Gastrocnemius medialis (tissue), 4 donors: ENCODE data around the gene PBX1. TPM values are rescaled to one million over a fixed set of nuclear protein-coding genes. Genes with fewer than 3 reads are reported as not detected.

ENCODE experiments used
- ATAC-seq, 2 donors: fragments of 150-250 bp; one replicate each; pipeline ENCODE4 v1.9.1; 2016
- DNase-seq, 2 donors: peaks; one replicate each; pipeline ENCODE4 v3.0.0-alpha.2; 2019
- H3K27ac ChIP-seq, 4 donors: fragments of 200-600 bp; sonication (generic); 1 replicate in 1 of 4; 2 replicates in 3 of 4; pipeline ENCODE4 v1.5.1; 2016 to 2018; ENCODE audit warnings: mild to moderate bottlenecking in 2 of 4, moderate library complexity in 1 of 4
- H3K27me3 ChIP-seq, 3 donors: fragments of 200-600 bp; sonication (generic) in 2 of 3; 1 replicate in 1 of 3; 2 replicates in 2 of 3; pipeline versions ENCODE4 v1.5.1 to v1.6.0; 2016 to 2019; ENCODE audit warnings: mild to moderate bottlenecking in 1 of 3, moderate library complexity in 1 of 3
- H3K36me3 ChIP-seq, 2 donors: fragments of 200-600 bp; sonication (generic) in 1 of 2; one replicate each; pipeline ENCODE4 v1.5.1; 2017 to 2018
- H3K4me1 ChIP-seq, 2 donors: fragments of 200-600 bp; sonication (generic) in 1 of 2; one replicate each; pipeline ENCODE4 v1.5.1; 2016 to 2017; ENCODE audit warnings: mild to moderate bottlenecking in 2 of 2
- H3K4me3 ChIP-seq, 4 donors: fragments of 200-600 bp; sonication (generic) in 3 of 4; 1 replicate in 1 of 4; 2 replicates in 3 of 4; pipeline ENCODE4 v1.5.1; 2016 to 2019; ENCODE audit warnings: mild to moderate bottlenecking in 2 of 4
- H3K9me3 ChIP-seq, 3 donors: fragments of 200-600 bp; sonication (generic) in 2 of 3; 1 replicate in 1 of 3; 2 replicates in 2 of 3; pipeline ENCODE4 v1.5.1; 2016 to 2019
- POLR2A ChIP-seq, 2 donors: fragments of 450-650 bp; IDR thresholded peaks; one replicate each; pipeline ENCODE4 v1.6.1; 2017; ENCODE audit warnings: antibody characterized with exemption in 2 of 2, mild to moderate bottlenecking in 2 of 2, moderate library complexity in 2 of 2
- in situ Hi-C, 4 donors: fragments of 200-750 bp; cut with MboI; loops; one replicate each; pipeline versions ENCODE4 v1.15.0 to v1.8.0; 2017; ENCODE audit warnings: low sequenced_read_pairs in 4 of 4
- intact Hi-C: fragments of 100-400 bp; cut with DNase I; formaldehyde crosslinking; loops from one replicate; pipeline ENCODE4 v1.15.1; 2023; ENCODE audit warnings: low total_unique reads
- total RNA-seq, 4 donors: library from RNA; depleted of rRNA; stranded (reverse); fragments of >200 nt; gene quantifications; one replicate each; pipeline versions ENCODE4 v1.1.0 to v1.2.3, GENCODE V29; 2016
- TF ChIP-seq, protein P1 (sequence below), 5 experiments: fragments of 450-650 bp in 3 of 5; fragments of 200-600 bp in 2 of 5; sonication (generic) in 2 of 5; IDR thresholded peaks in 4 of 5; conservative IDR thresholded peaks in 1 of 5; 1 replicate in 4 of 5; 2 replicates in 1 of 5; pipeline ENCODE4 v1.5.1; 2016 to 2019; ENCODE audit warnings: antibody characterized with exemption in 5 of 5, mild to moderate bottlenecking in 3 of 5, moderate library complexity in 3 of 5

Gene PBX1
- total RNA-seq, 4 donors from 2014 or later = 21.7 to 36.5 (median 29.0) TPM

DNA sequence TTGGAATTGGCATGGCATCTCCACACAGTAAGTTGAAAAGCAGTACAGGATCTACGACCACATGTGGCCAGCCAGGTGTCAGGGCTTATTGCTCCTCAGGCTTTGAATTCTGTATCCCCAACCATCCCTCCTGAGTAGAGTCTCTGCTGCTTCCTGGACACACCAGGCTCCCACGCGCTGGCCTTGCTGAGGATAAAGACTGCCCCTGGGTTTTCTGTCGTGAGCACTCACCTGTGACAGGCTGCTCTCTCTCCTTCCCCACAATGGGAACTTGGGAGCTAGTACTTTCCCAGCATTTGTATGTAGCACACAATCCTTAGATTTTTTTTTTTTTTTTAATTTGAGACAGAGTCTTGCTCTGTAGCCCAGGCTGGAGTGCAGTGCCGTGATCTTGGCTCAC, 33.6 kb downstream of the PBX1 start:
- Histone ChIP-seq H3K36me3 (no peaks in the 10 kb centered on the region), H3K9me3 (no peaks in the 10 kb centered on the region), H3K4me3 (no peak overlapping the region), H3K4me1 (peaks cover 22 to 23% of the 10 kb centered on the region in 2 donors), H3K27me3 (no peaks in the 10 kb centered on the region), H3K27ac (no peak overlapping the region)
- intact Hi-C loops = no loop called here
- TF ChIP-seq, protein P1, sequence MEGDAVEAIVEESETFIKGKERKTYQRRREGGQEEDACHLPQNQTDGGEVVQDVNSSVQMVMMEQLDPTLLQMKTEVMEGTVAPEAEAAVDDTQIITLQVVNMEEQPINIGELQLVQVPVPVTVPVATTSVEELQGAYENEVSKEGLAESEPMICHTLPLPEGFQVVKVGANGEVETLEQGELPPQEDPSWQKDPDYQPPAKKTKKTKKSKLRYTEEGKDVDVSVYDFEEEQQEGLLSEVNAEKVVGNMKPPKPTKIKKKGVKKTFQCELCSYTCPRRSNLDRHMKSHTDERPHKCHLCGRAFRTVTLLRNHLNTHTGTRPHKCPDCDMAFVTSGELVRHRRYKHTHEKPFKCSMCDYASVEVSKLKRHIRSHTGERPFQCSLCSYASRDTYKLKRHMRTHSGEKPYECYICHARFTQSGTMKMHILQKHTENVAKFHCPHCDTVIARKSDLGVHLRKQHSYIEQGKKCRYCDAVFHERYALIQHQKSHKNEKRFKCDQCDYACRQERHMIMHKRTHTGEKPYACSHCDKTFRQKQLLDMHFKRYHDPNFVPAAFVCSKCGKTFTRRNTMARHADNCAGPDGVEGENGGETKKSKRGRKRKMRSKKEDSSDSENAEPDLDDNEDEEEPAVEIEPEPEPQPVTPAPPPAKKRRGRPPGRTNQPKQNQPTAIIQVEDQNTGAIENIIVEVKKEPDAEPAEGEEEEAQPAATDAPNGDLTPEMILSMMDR (IDR thresholded peaks at IDR 0.05 in 4 of 5, conservative IDR thresholded peaks at IDR 0.05 in 1 of 5) = no peak
- TF ChIP-seq POLR2A (IDR thresholded peaks at IDR 0.05) = no peak
- no peak for DNase-seq
- in situ Hi-C loops = no loop called here
- no peak for ATAC-seq

DNA sequence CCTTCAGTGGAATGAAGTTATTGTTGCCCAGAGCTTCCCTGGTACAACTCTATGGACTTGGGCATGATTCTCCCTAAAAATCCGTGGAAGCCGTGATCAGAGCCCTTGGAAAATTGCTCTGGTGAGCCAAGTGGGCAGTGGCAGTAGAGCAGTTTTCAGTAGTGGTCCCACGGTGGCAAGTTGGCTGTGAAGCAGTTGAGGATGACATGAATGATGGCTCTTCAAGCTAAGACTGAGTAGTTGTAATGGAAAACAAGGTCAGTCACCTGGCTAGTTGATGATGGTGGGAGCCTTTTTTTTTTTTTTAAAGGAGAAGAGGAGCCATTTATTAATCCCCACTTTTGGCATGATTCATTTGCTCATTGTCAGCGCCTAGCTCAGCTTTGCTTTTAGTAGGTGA, 36.2 kb downstream of the PBX1 start:
- peaks cover 22 to 23% of the 10 kb centered on the region in 2 donors for H3K4me1 ChIP-seq
- H3K9me3 ChIP-seq = no peaks in the 10 kb centered on the region
- DNase-seq = no peak
- no peak overlapping the region for H3K4me3 ChIP-seq
- no peak overlapping the region for H3K27ac ChIP-seq
- ATAC-seq = no peak
- in situ Hi-C loops = no loop called here
- H3K27me3 ChIP-seq = no peaks in the 10 kb centered on the region
- TF ChIP-seq, protein P1 (IDR thresholded peaks at IDR 0.05 in 4 of 5, conservative IDR thresholded peaks at IDR 0.05 in 1 of 5) = no peak
- TF ChIP-seq POLR2A (IDR thresholded peaks at IDR 0.05) = no peak
- intact Hi-C loops = no loop called here
- no peaks in the 10 kb centered on the region for H3K36me3 ChIP-seq

DNA sequence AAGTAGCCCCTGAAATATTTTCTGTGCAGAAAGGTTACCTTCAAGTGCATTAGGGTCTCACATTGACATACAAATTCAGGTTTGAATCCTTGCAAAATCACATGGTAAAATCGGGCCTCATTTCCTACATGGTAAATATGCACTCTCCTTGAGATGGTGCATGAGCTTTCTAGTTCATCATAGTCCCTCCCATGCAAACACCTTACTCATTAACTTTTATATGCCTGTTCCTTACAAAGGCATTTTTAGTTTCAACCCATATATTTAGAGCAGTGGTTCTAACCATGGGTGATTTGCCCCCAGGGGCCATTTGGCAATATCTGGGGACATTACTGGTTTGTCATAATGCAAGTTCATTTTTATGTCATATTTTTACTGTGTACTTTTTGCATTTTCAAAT, 37.2 kb downstream of the PBX1 start:
- DNase-seq (no peak), ATAC-seq (no peak)
- H3K4me1 ChIP-seq = peaks cover 19 to 20% of the 10 kb centered on the region in 2 donors
- no peak for TF ChIP-seq POLR2A (IDR thresholded peaks at IDR 0.05)
- TF ChIP-seq, protein P1 (IDR thresholded peaks at IDR 0.05 in 4 of 5, conservative IDR thresholded peaks at IDR 0.05 in 1 of 5) = no peak
- no peaks in the 10 kb centered on the region for H3K27me3 ChIP-seq
- no peak overlapping the region for H3K27ac ChIP-seq
- in situ Hi-C loops = no loop called here
- intact Hi-C loops = no loop called here
- no peaks in the 10 kb centered on the region for H3K36me3 ChIP-seq
- H3K9me3 ChIP-seq = no peaks in the 10 kb centered on the region
- H3K4me3 ChIP-seq = no peak overlapping the region

DNA sequence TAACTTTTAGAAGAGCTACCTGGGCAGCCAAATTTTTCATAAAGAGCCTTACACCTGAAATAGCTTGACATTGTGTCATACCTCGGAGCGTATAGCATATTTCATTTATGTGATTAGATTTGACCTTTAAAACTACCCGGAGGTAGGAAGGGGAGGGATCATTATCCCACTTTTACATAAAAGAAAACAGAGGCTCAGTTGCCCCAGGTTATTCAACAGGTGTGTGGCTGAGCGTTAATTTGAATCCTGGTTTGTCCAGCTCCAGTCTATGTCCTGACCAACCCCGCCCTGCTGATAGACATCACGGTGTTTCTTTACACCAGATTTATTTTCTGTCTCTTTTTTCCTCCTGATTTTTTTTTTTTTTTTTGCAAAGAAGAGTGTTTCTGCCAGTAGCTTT, 39.7 kb downstream of the PBX1 start:
- peaks cover 28 to 39% of the 10 kb centered on the region in 2 donors for H3K4me1 ChIP-seq
- ATAC-seq (no peak), DNase-seq (no peak)
- H3K27me3 ChIP-seq = no peaks in the 10 kb centered on the region
- no peaks in the 10 kb centered on the region for H3K9me3 ChIP-seq
- TF ChIP-seq, protein P1 (IDR thresholded peaks at IDR 0.05 in 4 of 5, conservative IDR thresholded peaks at IDR 0.05 in 1 of 5) = no peak
- TF ChIP-seq POLR2A (IDR thresholded peaks at IDR 0.05) = no peak
- no peak overlapping the region for H3K4me3 ChIP-seq
- in situ Hi-C loops (no loop called here), intact Hi-C loops (no loop called here)
- H3K36me3 ChIP-seq = no peaks in the 10 kb centered on the region
- peak overlapping the region in 2 of 4 donors; percentile 10 to 13 for H3K27ac ChIP-seq

DNA sequence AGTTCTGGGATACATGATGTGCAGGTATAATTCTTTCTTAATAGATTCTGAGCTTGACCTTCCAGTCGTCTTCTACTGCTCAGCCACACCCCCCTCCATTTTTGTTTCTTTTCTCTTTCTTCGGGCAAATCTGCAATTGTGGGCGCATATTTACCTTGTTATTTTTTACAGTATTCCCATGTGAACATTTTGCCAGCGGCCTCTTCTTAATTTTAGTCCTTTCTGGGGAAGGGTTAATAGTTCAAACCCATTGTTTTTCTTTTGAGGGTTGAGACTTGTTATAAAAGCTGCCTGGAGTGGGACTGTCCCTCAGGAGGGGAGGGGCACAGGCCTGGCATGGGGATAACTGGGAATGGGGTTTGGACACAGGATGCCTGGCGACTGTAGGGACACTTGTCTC, 40.3 kb downstream of the PBX1 start:
- TF ChIP-seq, protein P1 (IDR thresholded peaks at IDR 0.05 in 4 of 5, conservative IDR thresholded peaks at IDR 0.05 in 1 of 5) = no peak
- TF ChIP-seq POLR2A (IDR thresholded peaks at IDR 0.05) = no peak
- intact Hi-C loops (no loop called here), in situ Hi-C loops (no loop called here)
- Histone ChIP-seq H3K27me3 (no peaks in the 10 kb centered on the region), H3K9me3 (no peaks in the 10 kb centered on the region), H3K27ac (peak overlapping the region in 1 of 4 donors; percentile 9), H3K4me3 (no peak overlapping the region), H3K4me1 (peaks cover 31 to 42% of the 10 kb centered on the region in 2 donors), H3K36me3 (no peaks in the 10 kb centered on the region)
- ATAC-seq (no peak), DNase-seq (no peak)
